NCI-H524 treated with DMSO at 0.1 percent for 48 hours (cell line): ENCODE results near the gene GSTO1.
A peak's percentile ranks its signal among the peaks of the same experiment; 100 is the strongest.

Source experiments
- DNase-seq: peaks from one replicate; lab custom pipeline; 2025; lab: John Stamatoyannopoulos, UW

The GSTO1 gene

GRCh38 chr10:104251443-104251842 lies 3.2 kb upstream of the GSTO1 start:
- no peak for DNase-seq

- DNase-seq, result no peak
Measured at GRCh38 chr10:104252368-104252767, 2.3 kb upstream of the GSTO1 start.

GRCh38 chr10:104253106-104253505 lies 1.6 kb upstream of the GSTO1 start:
- no peak for DNase-seq

GRCh38 chr10:104253606-104254410 lies 884 bp upstream of the GSTO1 start:
- no peak for DNase-seq

- no peak for DNase-seq
Measured at GRCh38 chr10:104255311-104255981, 754 bp downstream of the GSTO1 start.

GRCh38 chr10:104256335-104256961 lies 1.8 kb downstream of the GSTO1 start:
- no peak for DNase-seq

GRCh38 chr10:104257235-104257634 lies 2.5 kb downstream of the GSTO1 start:
- DNase-seq, result no peak

- DNase-seq, result no peak
Measured at GRCh38 chr10:104258209-104258608, 3.5 kb downstream of the GSTO1 start.

GRCh38 chr10:104259456-104259855 lies 4.8 kb downstream of the GSTO1 start:
- DNase-seq, result no peak

- DNase-seq, result no peak
Measured at GRCh38 chr10:104259999-104260774, 5.5 kb downstream of the GSTO1 start.

- no peak for DNase-seq
Measured at GRCh38 chr10:104260775-104261115, 6.1 kb downstream of the GSTO1 start.

GRCh38 chr10:104262055-104262454 lies 7.4 kb downstream of the GSTO1 start:
- DNase-seq, result no peak

- no peak for DNase-seq
Measured at GRCh38 chr10:104264783-104265182, 10.1 kb downstream of the GSTO1 start.

- no peak for DNase-seq
Measured at GRCh38 chr10:104267721-104268404, 13.2 kb downstream of the GSTO1 start.

GRCh38 chr10:104268405-104268712 lies 13.7 kb downstream of the GSTO1 start:
- DNase-seq, result no peak

- DNase-seq, result peak; percentile 33
Measured at GRCh38 chr10:104268713-104269645, 14.3 kb downstream of the GSTO1 start, which contains the start of gene GSTO2. Gene GSTO2, plus strand, starts transcription at chr10:104269184. Its CDS starts 5,732 bp downstream, at chr10:104274916.

- DNase-seq, result no peak
Measured at GRCh38 chr10:104273286-104273685, 18.6 kb downstream of the GSTO1 start.

GRCh38 chr10:104273899-104274575 lies 19.3 kb downstream of the GSTO1 start:
- no peak for DNase-seq

- DNase-seq, result no peak
Measured at GRCh38 chr10:104274762-104275721, 20.4 kb downstream of the GSTO1 start.
